Hepatocyte (in vitro differentiated cells): ENCODE results near the gene RPL36A.

Experiments used
- CTCF ChIP-seq: fragments of 200-600 bp; sonication (generic); IDR thresholded peaks from 2 replicates; pipeline ENCODE4 v1.5.1; 2016; ENCODE audit warnings: antibody characterized with exemption, mild to moderate bottlenecking; ENCODE audit not compliant: poor library complexity
- EZH2 ChIP-seq: fragments of 200-600 bp; sonication (generic); IDR thresholded peaks from 2 replicates; pipeline ENCODE4 v1.6.1; 2016; ENCODE audit warnings: antibody characterized with exemption, mild to moderate bottlenecking, borderline replicate concordance
- EZH2phosphoT487 ChIP-seq: fragments of 200-600 bp; sonication (generic); IDR thresholded peaks from one replicate; pipeline ENCODE4 v1.6.1; 2018; ENCODE audit warnings: antibody characterized with exemption, mild to moderate bottlenecking, low read depth, moderate library complexity; ENCODE audit not compliant: unreplicated experiment, severe bottlenecking

- TF ChIP-seq CTCF (no peak), EZH2 (no peak), EZH2phosphoT487 (no peak)
Observed at GRCh38 chrX:101349193-101349562, 41.6 kb upstream of the RPL36A start.
